GM12878 (cell line): Measurements from ENCODE around the gene ALG12.

Experiments used
- CREB1 ChIP-seq: IDR thresholded peaks from 2 replicates; pipeline ENCODE4 v1.6.1; 2012; ENCODE audit warnings: low read depth, mild to moderate bottlenecking, inconsistent platforms
- HDAC2 ChIP-seq: fragments of 200-600 bp; sonication (generic); IDR thresholded peaks from 2 replicates; pipeline ENCODE4 v1.6.1; 2017
- MEF2A ChIP-seq: IDR thresholded peaks from 2 replicates; pipeline ENCODE4 v1.6.1; 2011; ENCODE audit warnings: low read depth, mild to moderate bottlenecking, low read length, moderate library complexity; ENCODE audit not compliant: insufficient read depth
- POLR2AphosphoS5 ChIP-seq: IDR thresholded peaks from 2 replicates; pipeline ENCODE4 v1.6.1; 2011; ENCODE audit warnings: mild to moderate bottlenecking, low read length, inconsistent platforms
- TARDBP ChIP-seq: IDR thresholded peaks from 2 replicates; pipeline ENCODE4 v1.6.1; 2016; ENCODE audit warnings: borderline replicate concordance
- TCF7 ChIP-seq: IDR thresholded peaks from 2 replicates; pipeline ENCODE4 v1.6.1; 2014; ENCODE audit warnings: antibody characterized with exemption, borderline replicate concordance
- TF ChIP-seq, protein P1 (sequence below), 3 experiments: IDR thresholded peaks in 2 of 3; conservative IDR thresholded peaks in 1 of 3; 2 replicates each; pipeline ENCODE4 v1.5.1; 2011; ENCODE audit warnings: low read depth in 3 of 3, low read length in 3 of 3, mild to moderate bottlenecking in 3 of 3, control low read depth in 2 of 3, moderate library complexity in 2 of 3, inconsistent platforms in 1 of 3, mixed read lengths in 1 of 3; ENCODE audit not compliant: control insufficient read depth in 2 of 3, insufficient read depth in 1 of 3; ENCODE audit errors: extremely low read depth in 1 of 3

DNA sequence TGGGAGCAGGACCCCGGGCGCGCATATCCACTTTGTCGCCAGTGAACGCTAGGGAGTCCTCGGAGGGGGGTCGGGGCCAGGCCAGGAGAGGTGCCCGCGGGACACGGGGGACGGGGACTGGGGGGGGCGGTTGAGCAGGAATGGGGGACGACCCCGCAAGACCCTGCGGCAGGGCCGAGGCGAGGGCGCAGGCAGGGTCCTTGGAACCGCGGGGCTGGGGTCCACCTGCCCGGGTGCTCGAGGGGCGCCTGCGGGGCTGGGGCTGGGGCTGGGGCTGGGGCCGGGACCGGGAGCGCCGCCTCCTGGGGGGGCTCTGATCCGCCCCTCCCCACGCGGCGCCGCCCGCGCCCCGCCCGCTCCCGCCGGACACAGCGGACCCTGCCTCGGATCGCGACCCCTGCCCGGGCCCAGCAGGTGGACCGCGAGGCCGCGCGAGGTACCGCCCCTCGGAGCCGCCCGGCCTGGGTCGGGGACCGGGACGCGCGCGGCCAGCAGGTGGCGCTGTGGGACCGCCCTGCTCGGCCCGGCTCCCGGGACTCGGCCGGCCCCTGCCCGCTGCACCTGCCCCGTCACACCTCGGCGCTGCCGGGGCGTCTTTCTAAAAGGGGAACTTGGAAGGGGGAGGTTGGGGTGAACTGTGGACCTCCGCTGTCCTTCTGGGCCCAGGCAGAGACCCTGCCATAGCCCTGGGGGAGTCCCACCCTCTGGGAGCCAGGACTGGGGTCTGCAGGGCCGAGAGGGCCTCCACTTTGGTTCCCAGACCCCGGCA lies 11.2 kb upstream of the ALG12 start:
- TF ChIP-seq TCF7 (no peak), HDAC2 (no peak), POLR2AphosphoS5 (no peak), MEF2A (no peak), CREB1 (no peak), TARDBP (no peak)
- TF ChIP-seq, protein P1, sequence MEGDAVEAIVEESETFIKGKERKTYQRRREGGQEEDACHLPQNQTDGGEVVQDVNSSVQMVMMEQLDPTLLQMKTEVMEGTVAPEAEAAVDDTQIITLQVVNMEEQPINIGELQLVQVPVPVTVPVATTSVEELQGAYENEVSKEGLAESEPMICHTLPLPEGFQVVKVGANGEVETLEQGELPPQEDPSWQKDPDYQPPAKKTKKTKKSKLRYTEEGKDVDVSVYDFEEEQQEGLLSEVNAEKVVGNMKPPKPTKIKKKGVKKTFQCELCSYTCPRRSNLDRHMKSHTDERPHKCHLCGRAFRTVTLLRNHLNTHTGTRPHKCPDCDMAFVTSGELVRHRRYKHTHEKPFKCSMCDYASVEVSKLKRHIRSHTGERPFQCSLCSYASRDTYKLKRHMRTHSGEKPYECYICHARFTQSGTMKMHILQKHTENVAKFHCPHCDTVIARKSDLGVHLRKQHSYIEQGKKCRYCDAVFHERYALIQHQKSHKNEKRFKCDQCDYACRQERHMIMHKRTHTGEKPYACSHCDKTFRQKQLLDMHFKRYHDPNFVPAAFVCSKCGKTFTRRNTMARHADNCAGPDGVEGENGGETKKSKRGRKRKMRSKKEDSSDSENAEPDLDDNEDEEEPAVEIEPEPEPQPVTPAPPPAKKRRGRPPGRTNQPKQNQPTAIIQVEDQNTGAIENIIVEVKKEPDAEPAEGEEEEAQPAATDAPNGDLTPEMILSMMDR (IDR thresholded peaks at IDR 0.05 in 2 of 3, conservative IDR thresholded peaks at IDR 0.05 in 1 of 3; ENCODE audit: control insufficient read depth in 2 of 3, extremely low read depth in 1 of 3, insufficient read depth in 1 of 3, low read depth in 3 of 3, low read length in 3 of 3) = peak; percentile 60 to 81 (median 69); a peak in 5 of 6 replicates
